GM19025 (cell line): ENCODE data around the gene NUCB1.
"Not testable (repeated sequence)": the region's sequence is repeated elsewhere in the genome, so short reads cannot be mapped to it uniquely, and the experiment has no call there.

Experiments used
- ATAC-seq: cut with Tn5 transposase; IDR thresholded peaks from one replicate; pipeline ENCODE4 v1.9.1; 2021; ENCODE audit warnings: mild to moderate bottlenecking, low read depth, moderate library complexity; ENCODE audit not compliant: unreplicated experiment

The NUCB1 gene

GRCh38 chr19:48926909-48927308 is 26.8 kb downstream of the NUCB1 start:
- no peak for ATAC-seq

GRCh38 chr19:48927692-48928091 is 27.6 kb downstream of the NUCB1 start:
- ATAC-seq = not testable (repeated sequence)

GRCh38 chr19:48928164-48929025 is 28.3 kb downstream of the NUCB1 start:
- no peak for ATAC-seq

DNA sequence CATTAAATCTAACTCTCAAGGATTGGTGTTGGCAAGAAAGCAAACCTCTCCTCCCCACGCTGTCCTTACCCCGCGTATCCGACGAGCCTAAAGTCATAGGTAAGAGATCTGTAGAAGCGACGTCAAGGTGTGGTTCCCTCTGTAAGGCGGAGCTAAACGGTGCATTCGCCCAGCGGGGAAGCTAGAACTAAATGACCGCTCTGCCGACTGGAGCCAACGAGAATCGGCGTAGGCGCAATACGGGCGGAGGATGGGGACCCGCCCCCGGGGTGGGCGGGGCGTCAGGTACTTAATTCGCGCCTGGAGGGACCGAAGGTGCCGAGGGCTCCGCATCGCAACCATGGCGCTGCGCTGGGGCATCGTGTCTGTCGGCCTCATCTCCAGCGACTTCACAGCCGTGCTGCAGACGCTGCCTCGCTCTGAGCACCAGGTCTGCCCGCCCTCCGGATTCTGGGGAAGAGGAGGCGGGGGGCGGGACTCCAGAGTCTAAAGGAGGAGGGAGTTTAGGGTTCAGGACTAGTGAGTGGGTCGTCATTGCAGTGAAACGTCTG is 33.3 kb downstream of the NUCB1 start, which contains the start of gene DHDH:
Gene DHDH, plus strand, starts transcription at position 318 of the 551 bp plus-strand sequence. Its CDS starts 23 bp downstream, at position 341.
- ATAC-seq = no peak

DNA sequence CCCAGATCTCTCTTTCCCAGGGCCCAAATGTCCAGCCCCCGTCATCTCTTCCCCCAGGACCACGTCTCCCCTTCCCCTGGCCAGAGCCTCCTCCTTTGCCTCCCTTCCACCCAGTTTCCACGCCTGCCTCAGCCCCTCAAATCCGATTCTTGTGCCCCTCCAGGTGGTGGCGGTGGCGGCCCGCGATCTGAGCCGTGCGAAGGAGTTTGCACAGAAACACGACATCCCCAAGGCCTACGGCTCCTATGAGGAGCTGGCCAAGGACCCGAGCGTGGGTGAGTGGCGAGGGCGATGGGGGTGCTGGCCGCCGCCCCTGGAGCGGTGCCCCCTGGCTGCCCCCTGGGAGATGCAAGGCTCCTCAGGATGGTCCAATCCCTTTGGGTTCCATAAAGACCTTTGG is 34.7 kb downstream of the NUCB1 start:
- ATAC-seq = no peak

DNA sequence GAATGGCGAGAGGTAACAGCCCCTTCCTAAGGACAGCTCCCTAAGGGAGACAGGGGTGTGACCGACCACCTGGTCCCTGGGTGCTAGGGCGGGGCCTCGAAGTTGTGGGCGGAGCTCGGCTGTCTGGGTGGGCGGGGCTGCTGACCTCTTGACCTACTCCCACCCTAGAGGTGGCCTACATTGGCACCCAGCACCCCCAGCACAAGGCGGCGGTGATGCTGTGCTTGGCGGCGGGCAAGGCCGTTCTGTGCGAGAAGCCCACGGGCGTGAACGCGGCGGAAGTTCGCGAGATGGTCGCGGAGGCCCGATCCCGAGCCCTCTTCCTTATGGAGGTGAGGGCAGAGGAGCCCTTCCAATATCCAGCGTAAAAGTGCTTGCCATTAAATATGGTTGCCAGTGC is 35.8 kb downstream of the NUCB1 start:
- no peak for ATAC-seq

DNA sequence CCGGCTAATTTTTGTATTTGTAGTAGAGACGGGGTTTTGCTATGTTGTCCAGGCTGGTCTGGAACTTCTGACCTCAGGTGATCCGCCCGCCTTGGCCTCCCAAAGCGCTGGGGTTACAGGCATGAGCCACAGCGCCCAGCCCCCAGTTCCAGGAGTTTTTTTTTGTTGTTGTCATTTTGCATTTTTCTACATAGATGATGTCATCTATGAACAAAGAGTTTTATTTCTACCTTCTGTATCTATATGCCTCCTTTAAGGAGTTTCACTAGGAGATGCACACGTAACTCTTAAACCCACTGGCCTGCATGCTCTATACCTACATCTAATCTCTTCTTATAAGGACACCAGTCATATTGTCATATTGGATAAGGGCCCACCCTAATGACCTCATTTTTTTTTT is 38.1 kb downstream of the NUCB1 start:
- ATAC-seq = no peak

- ATAC-seq = no peak
Observed at GRCh38 chr19:48940902-48941301, 40.8 kb downstream of the NUCB1 start.

DNA sequence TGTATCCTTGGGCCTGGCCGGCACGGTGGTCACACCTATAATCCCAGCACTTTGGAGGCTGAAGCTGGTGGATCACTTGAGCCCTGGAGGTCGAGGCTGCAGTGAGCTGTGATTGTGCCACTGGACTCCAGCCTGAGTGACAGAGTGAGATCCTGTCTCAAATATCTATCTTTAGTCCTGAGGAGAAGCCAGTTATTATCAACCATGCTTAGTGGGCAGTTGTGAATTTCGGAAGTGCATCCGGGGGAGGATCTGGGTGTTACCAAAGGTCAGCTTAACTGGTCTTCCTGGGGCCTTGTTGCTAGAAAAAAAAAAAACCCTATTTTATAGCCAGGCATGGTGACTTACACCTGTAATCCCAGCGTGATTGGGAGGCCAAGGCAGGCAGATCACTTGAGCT is 43.0 kb downstream of the NUCB1 start:
- ATAC-seq = no peak

GRCh38 chr19:48945415-48945814 is 45.3 kb downstream of the NUCB1 start:
- no peak for ATAC-seq

GRCh38 chr19:48945817-48946216 is 45.7 kb downstream of the NUCB1 start:
- no peak for ATAC-seq

DNA sequence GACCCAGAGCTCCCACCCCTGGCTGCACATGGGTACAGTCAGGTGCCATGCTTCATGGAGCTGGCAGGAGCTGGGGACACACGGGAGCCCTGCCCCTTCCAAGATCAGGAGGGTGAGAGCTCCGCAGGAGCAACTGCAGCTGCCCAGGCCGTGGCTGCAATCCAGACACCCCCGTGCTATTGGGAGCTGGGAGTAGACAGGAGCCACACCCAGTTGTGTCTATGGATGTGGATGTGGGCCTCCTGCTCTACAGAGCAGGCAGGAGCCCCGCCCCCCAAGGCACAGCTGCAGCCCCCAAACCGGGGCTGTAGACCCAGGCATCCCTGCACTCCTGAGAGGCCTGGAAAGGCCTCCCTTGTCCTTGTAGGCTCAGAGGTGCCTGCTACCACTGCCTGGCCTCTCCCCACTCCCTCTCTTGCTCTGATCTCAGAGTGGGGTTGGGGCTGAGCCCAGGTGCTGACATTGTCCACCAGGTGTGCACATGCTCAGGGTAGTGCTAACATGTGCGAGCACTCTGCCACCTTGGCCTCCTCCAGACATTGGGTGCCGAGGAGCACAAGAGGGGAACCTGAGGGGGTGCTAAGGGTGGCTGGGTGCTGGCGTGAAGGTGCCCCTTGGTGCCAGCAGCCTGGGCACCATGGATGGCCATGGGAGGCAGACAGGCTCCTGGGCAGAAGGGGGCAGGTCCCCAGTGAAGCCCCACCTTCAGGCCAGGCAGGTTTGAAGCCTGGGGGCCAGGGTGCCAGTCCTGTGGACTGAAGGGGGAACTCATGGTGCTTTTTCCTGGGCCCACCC is 46.5 kb downstream of the NUCB1 start:
- ATAC-seq = no peak

DNA sequence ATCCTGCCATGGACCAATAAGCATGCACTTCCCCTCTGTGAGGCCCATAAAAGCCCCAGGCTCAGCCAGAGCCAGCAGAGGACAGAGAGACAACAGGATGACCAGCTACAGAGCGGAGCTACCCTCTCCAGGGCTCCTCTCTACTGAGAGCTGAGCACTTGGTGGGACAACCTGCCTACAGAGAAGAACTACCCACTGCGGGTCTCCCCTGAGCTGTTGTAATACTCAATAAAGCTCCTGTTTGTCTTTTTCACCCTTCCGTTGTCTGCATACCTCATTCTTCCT is 47.1 kb downstream of the NUCB1 start:
- ATAC-seq = no peak

- no peak for ATAC-seq
Observed at GRCh38 chr19:48950159-48950558, 50.0 kb downstream of the NUCB1 start.

- ATAC-seq = no peak
Observed at GRCh38 chr19:48950830-48951519, 50.9 kb downstream of the NUCB1 start.

DNA sequence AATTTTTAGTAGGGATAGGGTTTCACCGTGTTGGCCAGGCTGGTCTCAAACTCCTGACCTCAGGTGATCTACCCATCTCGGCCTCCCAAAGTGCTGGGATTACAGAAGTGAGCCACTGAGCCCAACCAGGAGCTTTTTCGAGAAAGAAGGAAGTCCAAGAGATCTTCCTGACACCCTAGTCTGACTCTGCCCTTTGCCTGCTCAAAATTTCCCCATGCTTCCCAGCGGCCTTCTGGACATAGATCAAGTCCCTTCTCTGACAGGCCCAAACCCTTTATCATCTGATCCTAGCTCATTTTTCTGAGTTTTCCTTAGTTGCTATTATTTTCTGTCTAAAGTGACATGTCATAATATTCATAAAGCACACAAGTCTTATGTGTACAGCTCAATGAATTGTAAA is 53.0 kb downstream of the NUCB1 start:
- no peak for ATAC-seq

- no peak for ATAC-seq
Observed at GRCh38 chr19:48953990-48954594, 54.0 kb downstream of the NUCB1 start.

DNA sequence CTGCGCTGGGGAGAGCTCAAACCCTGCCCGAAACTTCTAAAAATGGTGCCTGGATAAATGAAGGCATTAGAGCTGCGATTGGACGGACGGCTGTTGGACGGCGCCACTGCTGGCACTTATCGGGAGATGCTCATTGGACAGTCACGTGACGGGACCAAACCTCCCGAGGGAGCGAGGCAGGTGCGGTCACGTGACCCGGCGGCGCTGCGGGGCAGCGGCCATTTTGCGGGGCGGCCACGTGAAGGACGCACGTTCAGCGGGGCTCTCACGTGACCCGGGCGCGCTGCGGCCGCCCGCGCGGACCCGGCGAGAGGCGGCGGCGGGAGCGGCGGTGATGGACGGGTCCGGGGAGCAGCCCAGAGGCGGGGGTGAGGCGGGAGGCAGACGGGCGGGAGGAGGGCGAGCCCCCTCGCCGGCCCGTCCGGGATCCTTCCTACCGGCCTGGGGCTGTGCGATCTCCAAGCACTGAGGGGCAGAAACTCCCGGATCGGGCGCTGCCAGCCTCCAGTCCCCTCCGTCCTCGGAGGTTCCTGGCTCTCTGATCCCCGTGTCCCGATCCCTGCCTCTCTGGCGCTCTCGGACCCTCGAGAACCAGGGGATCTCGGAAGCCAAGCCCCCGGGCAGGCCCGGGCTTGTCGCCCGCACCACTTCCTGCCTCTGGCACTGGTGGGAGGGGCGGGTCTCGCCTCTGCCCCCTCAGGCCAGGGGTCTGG is 54.6 kb downstream of the NUCB1 start, which contains the start of gene BAX:
Gene BAX, plus strand, starts transcription at position 281 of the 713 bp plus-strand sequence. Its CDS starts 54 bp downstream, at position 335.
- peak; percentile 90 for ATAC-seq

GRCh38 chr19:48955308-48955958 is 55.3 kb downstream of the NUCB1 start:
- no peak for ATAC-seq
